ENCODE data around the gene PPP1CA. TPM values are rescaled to one million over a fixed set of nuclear protein-coding genes. Genes with fewer than 3 reads are reported as not detected.
"Not testable (repeated sequence)": the region's sequence is repeated elsewhere in the genome, so short reads cannot be mapped to it uniquely, and the experiment has no call there.

PPP1CA gene
- total RNA-seq, 4 donors from 2014 or later: 164 to 216 (median 191) TPM

GRCh38 chr11:67405688-67406339 is 4.2 kb upstream of the PPP1CA start:
- TF ChIP-seq CTCF (IDR thresholded peaks at IDR 0.05) (no peak), POLR2A (IDR thresholded peaks at IDR 0.05) (no peak)
- no peak overlapping the region for H3K4me3 ChIP-seq (replicated peaks in 1 of 3)
- 87 to 97% methylated on average over 3 to 8 of the region's 9 CpGs for WGBS, 2 donors
- no peaks in the 10 kb centered on the region for H3K27me3 ChIP-seq
- no peaks in the 10 kb centered on the region for H3K36me3 ChIP-seq
- H3K9me3 ChIP-seq: no peaks in the 10 kb centered on the region
- peaks cover 29 to 45% of the 10 kb centered on the region in 2 donors for H3K4me1 ChIP-seq
- no peak for DNase-seq
- intact Hi-C loops (cut with DNase I): no loop called here
- no peak overlapping the region for H3K27ac ChIP-seq

GRCh38 chr11:67405196-67405567 is 3.5 kb upstream of the PPP1CA start:
- no peaks in the 10 kb centered on the region for H3K27me3 ChIP-seq
- H3K4me3 ChIP-seq (replicated peaks in 1 of 3): no peak overlapping the region
- no peaks in the 10 kb centered on the region for H3K36me3 ChIP-seq
- DNase-seq: no peak
- intact Hi-C loops (cut with DNase I): no loop called here
- H3K27ac ChIP-seq: peak overlapping the region in 2 of 3 donors; percentile 75 to 79
- TF ChIP-seq CTCF (IDR thresholded peaks at IDR 0.05) (no peak), POLR2A (IDR thresholded peaks at IDR 0.05) (no peak)
- peaks cover 35 to 51% of the 10 kb centered on the region in 2 donors for H3K4me1 ChIP-seq
- whole genome bisulfite sequencing, 2 donors: 94% methylated on average over 5 of the region's 6 CpGs; no CpG with 5 or more reads in 1 of the 2 donors
- no peaks in the 10 kb centered on the region for H3K9me3 ChIP-seq

- Histone ChIP-seq H3K27ac (peak overlapping the region in 2 of 3 donors; percentile 75 to 79), H3K36me3 (peaks cover 0 to under 1% of the 10 kb centered on the region in 2 donors), H3K9me3 (no peaks in the 10 kb centered on the region), H3K4me3 (replicated peaks in 1 of 3) (no peak overlapping the region), H3K4me1 (peaks cover 37 to 57% of the 10 kb centered on the region in 2 donors), H3K27me3 (no peaks in the 10 kb centered on the region)
- peak in 1 of 2 donors; percentile 34 for DNase-seq
- intact Hi-C loops (cut with DNase I): no loop called here
- TF ChIP-seq CTCF (IDR thresholded peaks at IDR 0.05) (no peak), POLR2A (IDR thresholded peaks at IDR 0.05) (no peak)
- 64 to 72% methylated on average over 10 to 13 of the region's 13 CpGs for WGBS, 2 donors
Measured at GRCh38 chr11:67404515-67405195, 3.0 kb upstream of the PPP1CA start.

- H3K4me3 ChIP-seq (replicated peaks in 1 of 3); H3K27me3 ChIP-seq; DNase-seq; H3K9me3 ChIP-seq; intact Hi-C loops (cut with DNase I): not testable (repeated sequence)
- WGBS, 2 donors: 79 to 83% methylated on average over 9 of the region's 9 CpGs
- Histone ChIP-seq H3K4me1 (peaks cover 37 to 59% of the 10 kb centered on the region in 2 donors), H3K27ac (peak overlapping the region; percentile 40 to 79 (median 59)), H3K36me3 (peaks cover 14 to 16% of the 10 kb centered on the region in 2 donors)
Measured at GRCh38 chr11:67403085-67403484, 1.4 kb upstream of the PPP1CA start.

GRCh38 chr11:67402192-67402839 is 658 bp upstream of the PPP1CA start:
- 60 to 62% methylated on average over 19 of the region's 19 CpGs for WGBS, 2 donors
- intact Hi-C loops (cut with DNase I); H3K9me3 ChIP-seq; H3K27me3 ChIP-seq; DNase-seq: not testable (repeated sequence)
- Histone ChIP-seq H3K4me3 (replicated peaks in 1 of 3) (peak overlapping the region in 1 of 3 donors; percentile 9), H3K4me1 (peaks cover 37 to 59% of the 10 kb centered on the region in 2 donors), H3K36me3 (peaks cover 21 to 24% of the 10 kb centered on the region in 2 donors), H3K27ac (peak overlapping the region; percentile 24 to 85 (median 81))

Data from thyroid gland (tissue), 4 donors.